Measurements from ENCODE around the gene COPS6.

GRCh38 chr7:100044718-100045117, 44.1 kb upstream of the COPS6 start:
- TF ChIP-seq, protein P1, sequence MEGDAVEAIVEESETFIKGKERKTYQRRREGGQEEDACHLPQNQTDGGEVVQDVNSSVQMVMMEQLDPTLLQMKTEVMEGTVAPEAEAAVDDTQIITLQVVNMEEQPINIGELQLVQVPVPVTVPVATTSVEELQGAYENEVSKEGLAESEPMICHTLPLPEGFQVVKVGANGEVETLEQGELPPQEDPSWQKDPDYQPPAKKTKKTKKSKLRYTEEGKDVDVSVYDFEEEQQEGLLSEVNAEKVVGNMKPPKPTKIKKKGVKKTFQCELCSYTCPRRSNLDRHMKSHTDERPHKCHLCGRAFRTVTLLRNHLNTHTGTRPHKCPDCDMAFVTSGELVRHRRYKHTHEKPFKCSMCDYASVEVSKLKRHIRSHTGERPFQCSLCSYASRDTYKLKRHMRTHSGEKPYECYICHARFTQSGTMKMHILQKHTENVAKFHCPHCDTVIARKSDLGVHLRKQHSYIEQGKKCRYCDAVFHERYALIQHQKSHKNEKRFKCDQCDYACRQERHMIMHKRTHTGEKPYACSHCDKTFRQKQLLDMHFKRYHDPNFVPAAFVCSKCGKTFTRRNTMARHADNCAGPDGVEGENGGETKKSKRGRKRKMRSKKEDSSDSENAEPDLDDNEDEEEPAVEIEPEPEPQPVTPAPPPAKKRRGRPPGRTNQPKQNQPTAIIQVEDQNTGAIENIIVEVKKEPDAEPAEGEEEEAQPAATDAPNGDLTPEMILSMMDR (IDR thresholded peaks at IDR 0.05) = no peak
- TF ChIP-seq POLR2A (IDR thresholded peaks at IDR 0.05) = no peak
